ENCODE measurements around the gene CLEC1B.

DNA sequence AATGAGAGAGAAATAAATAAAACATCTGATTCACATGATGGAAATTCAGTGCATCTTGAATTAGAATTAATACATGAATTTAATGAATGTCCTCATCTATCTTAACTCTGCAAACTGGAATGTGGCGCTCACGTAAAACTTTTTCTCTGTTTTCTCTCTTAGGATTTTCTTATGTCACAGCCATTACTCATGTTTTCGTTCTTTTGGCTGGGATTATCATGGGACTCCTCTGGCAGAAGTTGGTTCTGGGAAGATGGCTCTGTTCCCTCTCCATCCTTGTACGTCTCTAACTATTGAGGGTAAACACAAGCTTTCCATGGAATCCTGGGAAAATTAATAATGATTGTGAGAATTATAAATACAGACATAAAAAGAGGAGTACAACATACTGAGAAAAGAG, 16.5 kb upstream of the CLEC1B start:
- TF ChIP-seq, protein P1, sequence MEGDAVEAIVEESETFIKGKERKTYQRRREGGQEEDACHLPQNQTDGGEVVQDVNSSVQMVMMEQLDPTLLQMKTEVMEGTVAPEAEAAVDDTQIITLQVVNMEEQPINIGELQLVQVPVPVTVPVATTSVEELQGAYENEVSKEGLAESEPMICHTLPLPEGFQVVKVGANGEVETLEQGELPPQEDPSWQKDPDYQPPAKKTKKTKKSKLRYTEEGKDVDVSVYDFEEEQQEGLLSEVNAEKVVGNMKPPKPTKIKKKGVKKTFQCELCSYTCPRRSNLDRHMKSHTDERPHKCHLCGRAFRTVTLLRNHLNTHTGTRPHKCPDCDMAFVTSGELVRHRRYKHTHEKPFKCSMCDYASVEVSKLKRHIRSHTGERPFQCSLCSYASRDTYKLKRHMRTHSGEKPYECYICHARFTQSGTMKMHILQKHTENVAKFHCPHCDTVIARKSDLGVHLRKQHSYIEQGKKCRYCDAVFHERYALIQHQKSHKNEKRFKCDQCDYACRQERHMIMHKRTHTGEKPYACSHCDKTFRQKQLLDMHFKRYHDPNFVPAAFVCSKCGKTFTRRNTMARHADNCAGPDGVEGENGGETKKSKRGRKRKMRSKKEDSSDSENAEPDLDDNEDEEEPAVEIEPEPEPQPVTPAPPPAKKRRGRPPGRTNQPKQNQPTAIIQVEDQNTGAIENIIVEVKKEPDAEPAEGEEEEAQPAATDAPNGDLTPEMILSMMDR (IDR thresholded peaks at IDR 0.05; ENCODE audit: insufficient read depth, low read depth, low read length), result no peak
- TF ChIP-seq EZH2 (IDR thresholded peaks at IDR 0.05; ENCODE audit: insufficient read depth, low read length), result no peak
